ENCODE results near the gene GALNT6. TPM values are rescaled to one million over a fixed set of nuclear protein-coding genes. Genes with fewer than 3 reads are reported as not detected.

The GALNT6 gene
- total and polyA plus RNA-seq, 2 experiments from 2014 or later: 4.3 to 9.4 TPM

GRCh38 chr12:51351913-51352532 is 39.2 kb downstream of the GALNT6 start:
- peak; percentile 79 for DNase-seq
- H3K79me2 ChIP-seq (ENCODE audit: insufficient read depth): no peaks in the 10 kb centered on the region
- no peaks in the 10 kb centered on the region for H4K20me1 ChIP-seq (ENCODE audit: insufficient read depth)
- H3K4me3 ChIP-seq: no peak overlapping the region
- no peak overlapping the region for H3K9ac ChIP-seq
- no peaks in the 10 kb centered on the region for H3K27me3 ChIP-seq (replicated peaks; ENCODE audit: insufficient read depth)
- no peak overlapping the region for H3K4me2 ChIP-seq (ENCODE audit: unreplicated experiment)
- in situ Hi-C loops (cut with MboI): no loop called here
- no peaks in the 10 kb centered on the region for H3K9me3 ChIP-seq (ENCODE audit: low read depth)
- H2AFZ ChIP-seq: no peak overlapping the region
- H3K4me1 ChIP-seq (ENCODE audit: insufficient read depth): peaks cover 13% of the 10 kb centered on the region
- WGBS, 2 experiments (ENCODE audit: low coverage in 1 of 2, low lambda C conversion rate in 2 of 2, missing lambda C conversion rate in 2 of 2): 34 to 39% methylated on average over 11 of the region's 11 CpGs
- TF ChIP-seq EZH2phosphoT487 (IDR thresholded peaks at IDR 0.05; ENCODE audit: insufficient read depth, low read depth) (no peak), EZH2 (IDR thresholded peaks at IDR 0.05; ENCODE audit: insufficient read depth, poor library complexity, severe bottlenecking) (no peak)
- no peaks in the 10 kb centered on the region for H3K9me2 ChIP-seq (ENCODE audit: insufficient read depth)
- H3K36me3 ChIP-seq (ENCODE audit: low read depth): no peaks in the 10 kb centered on the region
- no peak overlapping the region for H3K27ac ChIP-seq
- peaks cover 10% of the 10 kb centered on the region for H3F3A ChIP-seq (ENCODE audit: insufficient read depth)

- Histone ChIP-seq H3K4me3 (no peak overlapping the region), H3K4me2 (ENCODE audit: unreplicated experiment) (no peak overlapping the region), H3K9ac (no peak overlapping the region), H3K9me2 (ENCODE audit: insufficient read depth) (no peaks in the 10 kb centered on the region), H3F3A (ENCODE audit: insufficient read depth) (peaks cover 10% of the 10 kb centered on the region), H3K79me2 (ENCODE audit: insufficient read depth) (no peaks in the 10 kb centered on the region), H2AFZ (no peak overlapping the region), H3K4me1 (ENCODE audit: insufficient read depth) (peaks cover 13% of the 10 kb centered on the region), H4K20me1 (ENCODE audit: insufficient read depth) (no peaks in the 10 kb centered on the region), H3K27me3 (replicated peaks; ENCODE audit: insufficient read depth) (no peaks in the 10 kb centered on the region), H3K36me3 (ENCODE audit: low read depth) (no peaks in the 10 kb centered on the region), H3K9me3 (ENCODE audit: low read depth) (no peaks in the 10 kb centered on the region), H3K27ac (peak overlapping the region; percentile 42)
- TF ChIP-seq EZH2 (IDR thresholded peaks at IDR 0.05; ENCODE audit: insufficient read depth, poor library complexity, severe bottlenecking): no peak
- TF ChIP-seq EZH2phosphoT487 (IDR thresholded peaks at IDR 0.05; ENCODE audit: insufficient read depth, low read depth): no peak
- peak; percentile 84 for DNase-seq
- 52 to 54% methylated on average over 5 of the region's 5 CpGs for WGBS, 2 experiments (ENCODE audit: low coverage in 1 of 2, low lambda C conversion rate in 2 of 2, missing lambda C conversion rate in 2 of 2)
- in situ Hi-C loops (cut with MboI): loop anchor here (10.0 kb wide), 2 partner anchors 84 to 304 kb away; partner anchors contain the start of gene LETMD1
Observed at GRCh38 chr12:51349026-51349425, 42.2 kb downstream of the GALNT6 start.

- no peak for DNase-seq
- H3K79me2 ChIP-seq (ENCODE audit: insufficient read depth): no peaks in the 10 kb centered on the region
- H3K27ac ChIP-seq: 0 out of 2 replicates have a peak overlapping the region, but pooled peaks have one; percentile 31
- WGBS, 2 experiments (ENCODE audit: low coverage in 1 of 2, low lambda C conversion rate in 2 of 2, missing lambda C conversion rate in 2 of 2): 87 to 88% methylated on average over 4 of the region's 4 CpGs
- H4K20me1 ChIP-seq (ENCODE audit: insufficient read depth): no peaks in the 10 kb centered on the region
- no peak for TF ChIP-seq EZH2phosphoT487 (IDR thresholded peaks at IDR 0.05; ENCODE audit: insufficient read depth, low read depth)
- no peak for TF ChIP-seq EZH2 (IDR thresholded peaks at IDR 0.05; ENCODE audit: insufficient read depth, poor library complexity, severe bottlenecking)
- no peaks in the 10 kb centered on the region for H3K9me3 ChIP-seq (ENCODE audit: low read depth)
- no peaks in the 10 kb centered on the region for H3K9me2 ChIP-seq (ENCODE audit: insufficient read depth)
- no peak overlapping the region for H3K9ac ChIP-seq
- no peaks in the 10 kb centered on the region for H3K36me3 ChIP-seq (ENCODE audit: low read depth)
- in situ Hi-C loops (cut with MboI): loop anchor here (10.0 kb wide), 2 partner anchors 83 to 303 kb away; partner anchors contain the start of gene LETMD1
- H3K4me2 ChIP-seq (ENCODE audit: unreplicated experiment): no peak overlapping the region
- H2AFZ ChIP-seq: peak overlapping the region; percentile 29; the same call in 1 of the 2 replicates
- no peak overlapping the region for H3K4me3 ChIP-seq
- peaks cover 10% of the 10 kb centered on the region for H3F3A ChIP-seq (ENCODE audit: insufficient read depth)
- no peaks in the 10 kb centered on the region for H3K27me3 ChIP-seq (replicated peaks; ENCODE audit: insufficient read depth)
- H3K4me1 ChIP-seq (ENCODE audit: insufficient read depth): peaks cover 13% of the 10 kb centered on the region
Observed at GRCh38 chr12:51348116-51348515, 43.1 kb downstream of the GALNT6 start.

- 63 to 69% methylated on average over 3 of the region's 3 CpGs for WGBS, 2 experiments (ENCODE audit: low coverage in 1 of 2, low lambda C conversion rate in 2 of 2, missing lambda C conversion rate in 2 of 2)
- Histone ChIP-seq H3F3A (ENCODE audit: insufficient read depth) (peaks cover 10% of the 10 kb centered on the region), H3K9me2 (ENCODE audit: insufficient read depth) (no peaks in the 10 kb centered on the region), H3K4me2 (ENCODE audit: unreplicated experiment) (no peak within 1 kb of the TSS), H3K27me3 (replicated peaks; ENCODE audit: insufficient read depth) (no peaks in the 10 kb centered on the region), H3K27ac (no peak within 1 kb of the TSS), H3K36me3 (ENCODE audit: low read depth) (no peaks in the 10 kb centered on the region), H3K79me2 (ENCODE audit: insufficient read depth) (no peaks in the 10 kb centered on the region), H4K20me1 (ENCODE audit: insufficient read depth) (no peaks in the 10 kb centered on the region), H3K4me3 (no peak within 1 kb of the TSS), H3K9me3 (ENCODE audit: low read depth) (no peaks in the 10 kb centered on the region), H3K4me1 (ENCODE audit: insufficient read depth) (peaks cover 13% of the 10 kb centered on the region), H2AFZ (no peak within 1 kb of the TSS), H3K9ac (no peak within 1 kb of the TSS)
- in situ Hi-C loops (cut with MboI): loop anchor here (10.0 kb wide), 2 partner anchors 82 to 302 kb away; partner anchors contain the start of gene LETMD1
- DNase-seq: no peak
- TF ChIP-seq EZH2phosphoT487 (IDR thresholded peaks at IDR 0.05; ENCODE audit: insufficient read depth, low read depth) (no peak), EZH2 (IDR thresholded peaks at IDR 0.05; ENCODE audit: insufficient read depth, poor library complexity, severe bottlenecking) (no peak)
Observed at GRCh38 chr12:51346581-51346980, 44.6 kb downstream of the GALNT6 start, which contains the start of gene CELA1. CELA1 (minus strand) TSS chr12:51346679; CDS start chr12:51346638, 41 bp downstream.

Measured in GM23248 (cell line).